Progenitor cell of endocrine pancreas (in vitro differentiated cells): ENCODE measurements around the gene ALG9. TPM values are rescaled to one million over a fixed set of nuclear protein-coding genes. Genes with fewer than 3 reads are reported as not detected.

Source experiments
- DNase-seq: peaks from one replicate; pipeline ENCODE4 v3.0.0; 2021; ENCODE audit warnings: low spot score; ENCODE audit not compliant: unreplicated experiment
- H3K27ac Mint-ChIP-seq: 2 replicates; pipeline ENCODE4 v1.8.0; 2021; ENCODE audit warnings: mild to moderate bottlenecking, moderate library complexity, mixed read lengths
- H3K27me3 Mint-ChIP-seq: 2 replicates; pipeline ENCODE4 v1.8.0; 2021; ENCODE audit warnings: mixed read lengths
- H3K36me3 Mint-ChIP-seq: 2 replicates; pipeline ENCODE4 v1.8.0; 2022; ENCODE audit warnings: mixed read lengths; ENCODE audit not compliant: insufficient read depth
- H3K4me1 Mint-ChIP-seq: 2 replicates; pipeline ENCODE4 v1.8.0; 2021; ENCODE audit warnings: low read depth, mixed read lengths
- H3K4me3 Mint-ChIP-seq: 2 replicates; pipeline ENCODE4 v1.8.0; 2021; ENCODE audit warnings: low read depth, mild to moderate bottlenecking, moderate library complexity, mixed read lengths
- H3K9me3 Mint-ChIP-seq: 2 replicates; pipeline ENCODE4 v1.8.0; 2021; ENCODE audit warnings: low read depth, mixed read lengths
- CTCF ChIP-seq: fragments of 200-600 bp; sonication (generic); IDR thresholded peaks from one replicate; pipeline ENCODE4 v1.5.0; 2021; ENCODE audit warnings: antibody characterized with exemption, mild to moderate bottlenecking; ENCODE audit not compliant: unreplicated experiment
- total RNA-seq: library from RNA; stranded (reverse); gene quantifications from 2 replicates; pipeline ENCODE4 v1.2.1, GENCODE V29; 2021

Gene ALG9
- total RNA-seq, 1 donor from 2014 or later, result 45.2 TPM

GRCh38 chr11:111855506-111855905, 15.9 kb downstream of the ALG9 start:
- no peak for DNase-seq
- H3K27me3 Mint-ChIP-seq, result no peaks in the 10 kb centered on the region
- H3K9me3 Mint-ChIP-seq, result no peaks in the 10 kb centered on the region
- no peak for TF ChIP-seq CTCF
- peaks cover 29% of the 10 kb centered on the region for H3K36me3 Mint-ChIP-seq
- H3K4me1 Mint-ChIP-seq, result peaks cover 1% of the 10 kb centered on the region
- H3K27ac Mint-ChIP-seq, result no peak overlapping the region
- no peak overlapping the region for H3K4me3 Mint-ChIP-seq

GRCh38 chr11:111852103-111852502, 19.3 kb downstream of the ALG9 start:
- Mint-ChIP-seq H3K9me3 (no peaks in the 10 kb centered on the region), H3K4me3 (no peak overlapping the region), H3K4me1 (no peaks in the 10 kb centered on the region), H3K27ac (peak overlapping the region; percentile 2), H3K36me3 (peaks cover 24% of the 10 kb centered on the region), H3K27me3 (no peaks in the 10 kb centered on the region)
- no peak for TF ChIP-seq CTCF
- DNase-seq, result no peak

DNA sequence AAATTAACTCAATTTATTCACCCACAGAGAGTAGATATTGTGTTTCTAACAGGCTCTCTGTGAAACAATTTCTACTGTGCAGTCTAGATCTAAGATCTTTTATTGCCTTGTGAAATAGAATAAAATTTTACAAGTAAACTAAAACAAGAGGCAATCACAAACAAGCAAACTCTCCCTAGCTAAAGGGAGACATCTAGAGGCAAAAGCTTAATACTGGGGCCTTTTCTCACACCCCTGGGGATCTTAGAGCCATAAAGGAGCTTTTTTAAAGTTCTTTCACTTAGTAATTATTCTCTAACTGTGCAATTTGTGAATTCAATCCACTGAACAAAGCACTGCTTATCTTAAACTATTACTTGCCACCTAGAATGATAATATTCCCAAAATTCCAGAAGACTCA, 19.7 kb downstream of the ALG9 start:
- no peaks in the 10 kb centered on the region for H3K4me1 Mint-ChIP-seq
- DNase-seq, result no peak
- no peaks in the 10 kb centered on the region for H3K27me3 Mint-ChIP-seq
- peak overlapping the region; percentile 2 for H3K27ac Mint-ChIP-seq
- no peaks in the 10 kb centered on the region for H3K9me3 Mint-ChIP-seq
- TF ChIP-seq CTCF, result peak; percentile 37
- peaks cover 23% of the 10 kb centered on the region for H3K36me3 Mint-ChIP-seq
- H3K4me3 Mint-ChIP-seq, result no peak overlapping the region

- Mint-ChIP-seq H3K27me3 (no peaks in the 10 kb centered on the region), H3K36me3 (peaks cover 23% of the 10 kb centered on the region), H3K27ac (no peak overlapping the region), H3K4me1 (no peaks in the 10 kb centered on the region), H3K9me3 (no peaks in the 10 kb centered on the region), H3K4me3 (no peak overlapping the region)
- DNase-seq, result no peak
- no peak for TF ChIP-seq CTCF
Observed at GRCh38 chr11:111851067-111851466, 20.3 kb downstream of the ALG9 start.

GRCh38 chr11:111849631-111850030, 21.8 kb downstream of the ALG9 start:
- Mint-ChIP-seq H3K4me3 (no peak overlapping the region), H3K27ac (no peak overlapping the region), H3K36me3 (peaks cover 19% of the 10 kb centered on the region), H3K9me3 (no peaks in the 10 kb centered on the region), H3K27me3 (no peaks in the 10 kb centered on the region), H3K4me1 (no peaks in the 10 kb centered on the region)
- DNase-seq, result no peak
- no peak for TF ChIP-seq CTCF
